PC-3 (cell line): ENCODE measurements around the gene IFNG. TPM values are rescaled to one million over a fixed set of nuclear protein-coding genes. Genes with fewer than 3 reads are reported as not detected.

Experiments used
- ATAC-seq: fragments of 200-7000 bp; cut with Tn5 transposase; 2 replicates; pipeline ENCODE4 v1.9.1; 2020; ENCODE audit warnings: mild to moderate bottlenecking, moderate library complexity
- BruUV-seq: library from RNA; stranded (reverse); fragments of 400-500 nt; replicated peaks from 2 replicates; lab custom pipeline; 2021; lab: Mats Ljungman, UMichigan
- CTCF ChIA-PET: fragments of 300-600 bp; sonication (Branson Sonifier 250); formaldehyde crosslinking; loops from one replicate; lab custom pipeline; 2022; ENCODE audit warnings: antibody characterized with exemption; lab: Charles Lee
- POLR2A ChIA-PET: fragments of 300-600 bp; sonication (Branson Sonifier 250); formaldehyde crosslinking; loops from one replicate; lab custom pipeline; 2022; ENCODE audit warnings: antibody characterized with exemption; ENCODE audit not compliant: unreplicated experiment; lab: Charles Lee
- DNase-seq: peaks from one replicate; pipeline ENCODE4 v3.0.0-alpha.2; 2015
- H2AFZ ChIP-seq: fragments of 300-600 bp; sonication (generic); 2 replicates; pipeline ENCODE4 v1.6.0; 2016; ENCODE audit warnings: antibody characterized with exemption, low read length
- H3F3A ChIP-seq: fragments of 300-600 bp; sonication (generic); one replicate; pipeline ENCODE4 v1.6.0; 2017; ENCODE audit warnings: antibody characterized with exemption, low read length, control low read depth, mild to moderate bottlenecking; ENCODE audit not compliant: unreplicated experiment
- H3K27ac ChIP-seq: fragments of 300-600 bp; sonication (generic); 2 replicates; pipeline ENCODE4 v1.5.1; 2016; ENCODE audit warnings: mild to moderate bottlenecking, low read length
- H3K27me3 ChIP-seq: fragments of 300-600 bp; sonication (generic); 2 replicates; pipeline ENCODE4 v1.6.1; 2016; ENCODE audit warnings: low read length, mixed read lengths
- H3K36me3 ChIP-seq: fragments of 300-600 bp; sonication (generic); 2 replicates; pipeline ENCODE4 v1.6.1; 2016; ENCODE audit warnings: low read depth, mixed run types, low read length, mixed read lengths
- H3K4me1 ChIP-seq: fragments of 300-600 bp; sonication (generic); 2 replicates; pipeline ENCODE4 v1.5.1; 2016; ENCODE audit warnings: low read length; ENCODE audit not compliant: insufficient read depth
- H3K4me2 ChIP-seq: fragments of 300-600 bp; sonication (generic); 2 replicates; pipeline ENCODE4 v1.6.0; 2016; ENCODE audit warnings: low read length
- H3K4me3 ChIP-seq: fragments of 300-600 bp; sonication (generic); 2 replicates; pipeline ENCODE4 v1.5.1; 2016; ENCODE audit warnings: mild to moderate bottlenecking, low read length, mixed read lengths
- H3K79me2 ChIP-seq: fragments of 300-600 bp; sonication (generic); 2 replicates; pipeline ENCODE4 v1.6.1; 2017; ENCODE audit warnings: low read length, mixed read lengths
- H3K9ac ChIP-seq: fragments of 300-600 bp; sonication (generic); 2 replicates; pipeline ENCODE4 v1.6.0; 2016; ENCODE audit warnings: mild to moderate bottlenecking, low read length
- H3K9me2 ChIP-seq: fragments of 300-600 bp; sonication (generic); replicated peaks from 2 replicates; pipeline ENCODE4 v1.6.1; 2016; ENCODE audit warnings: mixed run types, low read length, mixed read lengths
- H3K9me3 ChIP-seq: fragments of 300-600 bp; sonication (generic); 2 replicates; pipeline ENCODE4 v1.6.1; 2016; ENCODE audit warnings: low read length, mixed read lengths
- H4K20me1 ChIP-seq: fragments of 300-600 bp; sonication (generic); 2 replicates; pipeline ENCODE4 v1.6.1; 2016; ENCODE audit warnings: low read length, mixed read lengths
- CTCF ChIP-seq: fragments of 300-600 bp; sonication (generic); conservative IDR thresholded peaks from 2 replicates; pipeline ENCODE4 v1.5.1; 2017; ENCODE audit warnings: antibody characterized with exemption, low read depth, mild to moderate bottlenecking, low read length
- EZH2 ChIP-seq: fragments of 300-600 bp; sonication (generic); IDR thresholded peaks from one replicate; pipeline ENCODE4 v1.6.1; 2017; ENCODE audit warnings: antibody characterized with exemption, mild to moderate bottlenecking, low read length; ENCODE audit not compliant: unreplicated experiment
- EZH2phosphoT487 ChIP-seq: fragments of 300-600 bp; sonication (generic); IDR thresholded peaks from 2 replicates; pipeline ENCODE4 v1.6.1; 2018; ENCODE audit warnings: mild to moderate bottlenecking, antibody characterized with exemption, low read length, borderline replicate concordance
- intact Hi-C: fragments of 100-400 bp; cut with micrococcal nuclease; formaldehyde crosslinking; loops from 2 replicates; pipeline ENCODE4 v1.9.0; 2023
- total RNA-seq: library from RNA; depleted of rRNA; stranded (reverse); fragments of >200 nt; gene quantifications from 2 replicates; pipeline ENCODE4 v1.2.3, GENCODE V29; 2014

The IFNG gene
- total RNA-seq, 1 experiment from 2014 or later = not detected

GRCh38 chr12:68170726-68171125 lies 11.2 kb upstream of the IFNG start:
- Histone ChIP-seq H3K9ac (no peak overlapping the region), H4K20me1 (no peaks in the 10 kb centered on the region), H3K79me2 (no peaks in the 10 kb centered on the region), H3K4me3 (no peak overlapping the region), H3K4me1 (no peaks in the 10 kb centered on the region), H2AFZ (no peak overlapping the region), H3K9me2 (no peaks in the 10 kb centered on the region), H3K4me2 (no peak overlapping the region), H3K36me3 (no peaks in the 10 kb centered on the region), H3F3A (no peaks in the 10 kb centered on the region), H3K27ac (no peak overlapping the region), H3K9me3 (no peaks in the 10 kb centered on the region), H3K27me3 (peaks cover 52% of the 10 kb centered on the region)
- no peak for ATAC-seq
- TF ChIP-seq EZH2 (no peak), CTCF (no peak), EZH2phosphoT487 (no peak)
- no TSS peak for BruUV-seq
- intact Hi-C loops = no loop called here
- DNase-seq = no peak
- POLR2A ChIA-PET = no interaction called here
- CTCF ChIA-PET = no interaction called here

- H3K36me3 ChIP-seq = no peaks in the 10 kb centered on the region
- ChIA-PET POLR2A (no interaction called here), CTCF (no interaction called here)
- H3K4me2 ChIP-seq = no peak overlapping the region
- H3K9me3 ChIP-seq = no peaks in the 10 kb centered on the region
- no peak overlapping the region for H3K27ac ChIP-seq
- intact Hi-C loops = no loop called here
- ATAC-seq (no peak), DNase-seq (no peak)
- no peak overlapping the region for H3K9ac ChIP-seq
- no peaks in the 10 kb centered on the region for H4K20me1 ChIP-seq
- no peaks in the 10 kb centered on the region for H3F3A ChIP-seq
- H3K4me3 ChIP-seq = no peak overlapping the region
- TF ChIP-seq EZH2 (no peak), EZH2phosphoT487 (no peak), CTCF (no peak)
- H3K9me2 ChIP-seq = no peaks in the 10 kb centered on the region
- H3K4me1 ChIP-seq = no peaks in the 10 kb centered on the region
- H2AFZ ChIP-seq = no peak overlapping the region
- BruUV-seq = no TSS peak
- peaks cover 58% of the 10 kb centered on the region for H3K27me3 ChIP-seq
- no peaks in the 10 kb centered on the region for H3K79me2 ChIP-seq
These were observed 9.8 kb upstream of the IFNG start for GRCh38 chr12:68169213-68169889.

GRCh38 chr12:68166317-68166831 lies 6.8 kb upstream of the IFNG start:
- no peak overlapping the region for H3K27ac ChIP-seq
- no TSS peak for BruUV-seq
- H3K27me3 ChIP-seq = peaks cover 61% of the 10 kb centered on the region
- H3K79me2 ChIP-seq = no peaks in the 10 kb centered on the region
- no peak overlapping the region for H3K4me3 ChIP-seq
- intact Hi-C loops = no loop called here
- no peaks in the 10 kb centered on the region for H3K9me3 ChIP-seq
- no peak overlapping the region for H2AFZ ChIP-seq
- H3K9me2 ChIP-seq = no peaks in the 10 kb centered on the region
- TF ChIP-seq EZH2phosphoT487 (no peak), EZH2 (no peak), CTCF (no peak)
- ChIA-PET CTCF (no interaction called here), POLR2A (no interaction called here)
- H3K36me3 ChIP-seq = no peaks in the 10 kb centered on the region
- H3K4me1 ChIP-seq = no peaks in the 10 kb centered on the region
- H3F3A ChIP-seq = no peaks in the 10 kb centered on the region
- ATAC-seq = no peak
- no peak overlapping the region for H3K9ac ChIP-seq
- H3K4me2 ChIP-seq = no peak overlapping the region
- no peaks in the 10 kb centered on the region for H4K20me1 ChIP-seq
- no peak for DNase-seq
